SW 1271 (cell line): ENCODE results near the gene LURAP1L.
"Not testable (repeated sequence)": the region's sequence is repeated elsewhere in the genome, so short reads cannot be mapped to it uniquely, and the experiment has no call there.

Experiments
- DNase-seq, 2 experiments: peaks; one replicate each; lab custom pipeline; 2025; lab: John Stamatoyannopoulos, UW

LURAP1L gene

DNA sequence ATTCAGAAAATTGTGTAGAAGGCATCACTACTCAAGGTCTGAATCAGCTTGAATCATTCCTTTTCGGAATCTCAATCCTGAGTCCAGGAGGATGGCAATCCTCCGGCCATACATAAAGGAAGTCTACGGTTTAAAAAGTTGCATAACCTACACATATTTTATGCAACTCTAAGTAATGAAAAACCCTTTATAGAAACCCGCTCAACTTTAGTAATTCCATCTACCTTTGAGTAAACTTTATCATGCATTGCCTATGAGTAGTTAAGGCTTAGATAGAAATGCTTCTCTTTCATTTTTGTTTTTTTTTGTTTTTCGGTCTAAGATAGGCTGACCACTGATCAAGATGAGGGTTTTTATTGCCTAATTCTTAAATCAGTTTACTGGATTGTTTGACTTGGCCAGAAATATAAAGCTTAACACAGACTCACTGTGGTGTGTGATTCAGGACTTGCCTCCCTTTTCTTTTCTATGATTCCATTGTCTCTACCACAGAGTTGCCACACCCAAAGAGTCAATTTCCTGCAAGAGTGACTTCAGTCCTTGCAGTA is 85.0 kb downstream of the LURAP1L start:
- peak in 1 of 2 experiments; percentile 6 for DNase-seq

DNA sequence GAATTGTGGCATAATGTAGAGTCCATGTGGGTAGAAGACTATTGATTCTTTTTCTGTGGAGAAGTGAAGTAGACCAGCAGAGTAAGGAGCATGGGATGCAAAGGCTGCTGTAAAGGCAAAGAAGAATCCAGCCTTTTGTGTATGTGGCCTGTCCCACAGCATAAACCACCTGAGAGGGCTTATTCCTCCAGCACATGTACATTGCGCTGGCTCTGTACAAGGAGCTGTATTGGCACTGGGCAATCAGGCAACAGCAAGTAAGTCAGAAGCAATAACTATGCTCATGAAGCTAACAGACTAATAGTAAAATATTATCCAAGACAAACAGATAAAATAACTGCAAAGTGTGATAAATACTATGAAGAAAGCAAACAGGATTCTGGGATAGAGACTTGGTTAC is 86.2 kb downstream of the LURAP1L start:
- DNase-seq, result no peak

DNA sequence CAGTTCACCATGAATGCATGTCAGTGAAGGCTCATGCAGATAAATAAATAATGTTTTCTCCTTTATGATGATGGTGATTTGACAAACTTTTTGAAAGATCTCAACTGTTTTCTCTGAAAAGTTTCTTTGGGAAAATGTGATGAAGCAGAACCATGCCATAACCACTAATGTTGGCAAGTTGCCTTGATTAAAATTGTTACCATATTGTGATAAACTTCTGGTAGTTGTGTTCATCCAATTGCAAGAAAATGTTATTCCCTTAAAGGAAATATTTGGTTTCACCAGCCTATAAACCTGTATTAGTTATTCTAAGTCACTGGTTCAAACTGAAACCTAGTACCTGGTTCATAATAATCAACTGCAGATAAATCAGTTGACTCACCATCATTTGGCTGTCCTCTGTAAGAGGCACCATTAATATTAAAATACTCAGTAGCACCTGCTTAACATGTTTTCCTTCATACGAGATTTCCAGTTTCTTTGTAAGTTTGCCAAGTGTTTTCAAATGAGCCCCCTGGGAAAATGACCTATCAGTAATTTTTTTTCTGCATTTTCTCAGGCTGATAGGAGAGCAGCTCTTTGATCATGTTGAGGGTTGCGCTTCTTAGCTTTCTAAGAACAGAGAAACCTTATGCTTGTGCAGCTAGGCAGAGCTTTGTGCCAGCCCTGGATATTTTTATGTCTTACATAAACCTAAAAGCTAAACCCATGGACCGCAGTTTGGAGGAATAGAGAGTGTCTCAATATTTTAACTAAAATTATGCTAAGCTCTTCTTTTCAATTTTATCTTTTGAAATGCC is 88.0 kb downstream of the LURAP1L start:
- no peak for DNase-seq

DNA sequence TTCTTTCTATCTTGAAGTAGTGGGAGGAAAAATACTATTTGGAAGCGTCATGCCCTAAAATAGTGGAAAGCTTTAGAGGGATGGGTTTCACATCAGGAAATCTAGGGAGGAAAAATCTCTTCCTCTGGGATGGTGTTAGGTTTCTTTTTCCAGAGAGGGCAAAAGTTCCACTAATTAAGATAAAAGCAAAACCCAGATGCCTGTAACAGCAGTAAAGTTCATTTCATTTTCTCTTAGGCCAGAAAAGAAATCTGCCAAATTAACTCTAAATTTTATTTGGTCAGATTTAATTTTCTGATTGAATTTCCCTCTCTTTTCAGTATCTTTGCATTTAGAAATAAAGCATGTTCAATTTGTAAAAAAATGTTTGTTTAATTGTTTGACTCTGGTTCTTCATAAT is 88.8 kb downstream of the LURAP1L start:
- DNase-seq, result no peak

DNA sequence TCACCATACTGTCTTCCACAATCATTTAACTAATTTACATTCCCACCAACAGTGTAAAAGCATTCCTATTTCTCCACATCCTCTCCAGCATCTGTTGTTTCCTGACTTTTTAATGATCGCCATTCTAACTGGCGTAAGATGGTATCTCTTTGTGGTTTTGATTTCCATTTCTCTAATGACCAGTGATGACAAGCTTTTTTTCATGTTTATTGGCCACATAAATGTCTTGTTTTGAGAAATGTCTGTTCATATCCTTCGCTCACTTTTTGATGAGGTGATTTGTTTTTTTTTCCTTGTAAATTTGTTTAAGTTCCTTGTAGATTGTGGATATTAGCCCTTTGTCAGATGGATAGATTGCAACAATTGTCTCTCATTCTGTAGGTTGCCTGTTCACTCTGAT is 90.6 kb downstream of the LURAP1L start:
- not testable (repeated sequence) for DNase-seq
